CD1c-positive myeloid dendritic cell (primary cell): ENCODE data around the gene SNX8.
A peak's percentile ranks its signal among the peaks of the same experiment; 100 is the strongest.

Experiments used
- DNase-seq: peaks from one replicate; pipeline ENCODE4 v3.0.0-alpha.2; 2016; ENCODE audit errors: extremely low spot score

Gene SNX8

DNA sequence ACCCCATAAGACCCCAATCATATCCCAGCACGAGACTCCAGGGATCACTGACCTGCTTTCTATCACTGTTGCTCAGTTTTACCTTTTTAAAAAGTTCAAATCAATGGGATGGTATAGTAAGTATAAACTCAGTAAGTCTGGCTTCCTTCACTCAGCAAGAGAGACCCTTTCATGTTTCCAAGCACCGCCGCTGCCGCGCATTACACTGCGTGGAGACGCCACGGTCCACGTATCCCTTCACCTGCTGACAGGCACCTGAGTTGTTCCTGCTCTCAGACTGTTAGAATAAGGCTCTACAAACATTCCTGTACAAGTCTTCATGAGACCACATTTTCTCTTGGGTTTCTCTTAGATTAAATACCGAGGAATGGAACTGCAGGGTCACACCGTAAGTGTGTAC is 109.8 kb downstream of the SNX8 start:
- no peak for DNase-seq

DNA sequence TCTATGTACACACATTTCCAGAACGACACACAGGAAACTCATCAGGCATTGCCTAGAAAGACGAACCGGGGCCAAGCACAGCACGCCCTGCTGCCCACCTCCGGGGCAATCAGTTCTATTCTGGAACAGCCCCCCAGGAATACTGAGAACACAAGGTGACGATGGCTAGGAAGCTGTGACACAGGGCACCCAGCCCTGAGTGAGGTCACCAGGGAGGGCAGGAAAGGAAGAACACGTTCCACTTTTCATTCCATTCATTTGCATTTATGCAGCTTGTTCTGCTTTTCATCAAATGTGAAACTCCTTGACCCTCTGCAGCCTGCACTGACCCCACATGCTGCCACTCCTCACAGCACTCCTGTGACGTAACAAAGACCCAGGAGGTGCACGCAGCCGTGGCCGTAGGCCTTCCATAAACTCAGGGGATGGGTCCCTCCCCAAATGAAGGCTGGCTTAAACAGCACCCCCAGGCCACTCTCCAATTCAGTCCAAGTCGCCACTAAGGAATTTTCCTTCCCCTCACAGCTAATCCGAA is 110.4 kb downstream of the SNX8 start:
- peak; percentile 12 for DNase-seq

DNA sequence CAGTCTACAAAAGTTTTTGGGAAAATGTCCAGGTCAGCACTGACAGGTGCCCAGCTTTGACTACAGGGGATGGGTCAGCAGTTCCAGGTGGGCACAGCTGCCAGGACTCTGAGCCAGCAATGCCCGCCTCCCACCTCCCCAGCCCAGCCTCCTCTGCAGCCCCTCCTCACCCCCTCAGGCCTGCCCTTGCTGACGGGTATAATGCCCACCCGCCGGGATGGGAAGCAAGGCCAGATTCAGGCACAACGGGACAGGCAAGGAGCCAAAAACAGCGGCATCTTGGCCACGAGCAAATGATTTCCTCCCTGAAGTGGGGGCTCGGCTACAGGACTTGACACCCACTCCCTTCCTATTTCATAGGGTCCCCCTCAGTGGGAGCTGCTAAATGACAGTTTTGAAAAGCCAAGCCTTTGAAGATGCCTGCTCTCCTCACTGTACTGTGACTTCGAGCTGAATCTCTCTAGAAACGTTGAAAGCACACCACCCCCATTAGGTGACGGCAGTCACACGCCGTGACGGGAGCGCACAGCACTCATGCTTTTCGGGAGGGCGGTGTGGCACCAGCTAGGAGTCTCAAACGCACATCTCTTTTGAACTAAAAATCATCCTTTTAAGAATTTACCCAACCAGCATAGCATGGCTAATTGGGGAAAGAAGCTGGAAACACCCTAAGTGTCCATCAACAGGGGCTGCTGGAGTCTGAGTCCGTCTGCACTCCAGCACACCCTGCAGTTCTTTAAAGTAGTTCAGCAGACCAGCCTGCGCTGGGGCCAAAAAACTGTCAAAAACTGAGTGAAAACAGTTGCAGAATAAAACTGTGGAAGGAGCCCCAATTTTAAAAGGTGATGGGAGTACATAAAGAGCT is 111.1 kb downstream of the SNX8 start:
- DNase-seq: no peak

DNA sequence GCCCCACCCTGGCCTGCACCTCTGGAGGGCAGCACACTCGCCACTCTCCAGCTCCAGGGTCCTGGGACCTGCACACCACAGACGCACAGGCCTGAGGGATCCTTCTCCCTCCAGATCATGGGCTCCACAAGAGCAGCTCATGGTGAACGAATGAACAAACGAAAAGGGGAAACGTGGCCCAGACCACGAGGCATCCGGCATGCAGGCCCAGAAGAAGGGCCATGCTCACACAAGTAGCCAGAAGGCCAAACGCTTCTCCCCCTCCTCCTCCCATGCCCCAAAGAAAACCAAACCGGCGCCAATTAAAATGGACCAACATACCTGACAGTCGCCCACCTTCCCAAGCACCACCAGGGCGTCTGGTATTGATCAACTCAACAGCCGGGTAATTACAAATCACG is 111.9 kb downstream of the SNX8 start:
- no peak for DNase-seq
